ENCODE data around the gene CHADL. TPM values are rescaled to one million over a fixed set of nuclear protein-coding genes. Genes with fewer than 3 reads are reported as not detected.
"Not testable (repeated sequence)": the region's sequence is repeated elsewhere in the genome, so short reads cannot be mapped to it uniquely, and the experiment has no call there.

Gene CHADL
- total RNA-seq, 1 donor, result 1.1 TPM

- H3K36me3 ChIP-seq (ENCODE audit: insufficient read depth, low read length), result no peaks in the 10 kb centered on the region
- no peak overlapping the region for H3K4me2 ChIP-seq (ENCODE audit: insufficient read depth, low read length)
- DNase-seq (ENCODE audit: insufficient read length, low spot score, missing footprints), result no peak
- no peaks in the 10 kb centered on the region for H3K4me1 ChIP-seq (ENCODE audit: insufficient read depth, low read length)
- H3K79me2 ChIP-seq (ENCODE audit: insufficient read depth, low read length), result no peaks in the 10 kb centered on the region
- H3K9me3 ChIP-seq (ENCODE audit: low read depth, low read length), result no peaks in the 10 kb centered on the region
- no peak overlapping the region for H3K27ac ChIP-seq (ENCODE audit: low read depth, low read length)
- H2AFZ ChIP-seq (ENCODE audit: low read length), result no peak overlapping the region
- no peaks in the 10 kb centered on the region for H4K20me1 ChIP-seq (ENCODE audit: insufficient read depth, low read length)
- H3K4me3 ChIP-seq (ENCODE audit: insufficient read depth, low read length), result no peak overlapping the region
- H3K27me3 ChIP-seq (ENCODE audit: insufficient read depth, low read length), result no peaks in the 10 kb centered on the region
- TF ChIP-seq CTCF (IDR thresholded peaks at IDR 0.05; ENCODE audit: extremely low read depth, low read depth, low read length), result no peak
These were observed 49.3 kb downstream of the CHADL start for GRCh38 chr22:41191467-41191866.

DNA sequence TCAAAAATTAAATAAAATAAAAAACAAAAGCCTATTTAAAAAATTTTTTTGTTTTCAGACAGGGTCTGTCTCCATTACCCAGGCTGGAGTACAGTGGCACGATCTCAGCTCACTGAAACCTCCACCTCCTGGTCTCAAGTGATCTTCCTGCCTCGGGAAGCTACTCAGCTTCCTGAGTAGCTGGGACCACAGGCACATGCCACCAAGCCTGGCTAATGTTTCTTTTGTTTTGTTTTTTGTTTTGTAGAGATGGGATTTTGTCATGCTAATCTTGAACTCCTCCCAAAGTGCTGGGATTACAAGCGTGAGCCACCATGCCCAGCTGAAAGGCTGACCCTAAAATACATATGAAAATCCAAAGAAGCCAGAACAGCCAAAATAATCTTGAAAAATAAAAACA lies 56.1 kb downstream of the CHADL start:
- H2AFZ ChIP-seq (ENCODE audit: low read length), result no peak overlapping the region
- H3K9me3 ChIP-seq (ENCODE audit: low read depth, low read length), result no peaks in the 10 kb centered on the region
- no peak overlapping the region for H3K27ac ChIP-seq (ENCODE audit: low read depth, low read length)
- no peaks in the 10 kb centered on the region for H3K27me3 ChIP-seq (ENCODE audit: insufficient read depth, low read length)
- H3K4me1 ChIP-seq (ENCODE audit: insufficient read depth, low read length), result peaks cover 11% of the 10 kb centered on the region
- no peak for TF ChIP-seq CTCF (IDR thresholded peaks at IDR 0.05; ENCODE audit: extremely low read depth, low read depth, low read length)
- H4K20me1 ChIP-seq (ENCODE audit: insufficient read depth, low read length), result peaks cover 3% of the 10 kb centered on the region
- no peak overlapping the region for H3K4me2 ChIP-seq (ENCODE audit: insufficient read depth, low read length)
- H3K79me2 ChIP-seq (ENCODE audit: insufficient read depth, low read length), result no peaks in the 10 kb centered on the region
- H3K4me3 ChIP-seq (ENCODE audit: insufficient read depth, low read length), result no peak overlapping the region
- H3K36me3 ChIP-seq (ENCODE audit: insufficient read depth, low read length), result no peaks in the 10 kb centered on the region
- no peak for DNase-seq (ENCODE audit: insufficient read length, low spot score, missing footprints)

GRCh38 chr22:41181349-41182241 lies 59.1 kb downstream of the CHADL start:
- Histone ChIP-seq H3K27ac (ENCODE audit: low read depth, low read length) (no peak overlapping the region), H3K9me3 (ENCODE audit: low read depth, low read length) (no peaks in the 10 kb centered on the region), H4K20me1 (ENCODE audit: insufficient read depth, low read length) (peaks cover 7% of the 10 kb centered on the region), H3K27me3 (ENCODE audit: insufficient read depth, low read length) (no peaks in the 10 kb centered on the region), H3K36me3 (ENCODE audit: insufficient read depth, low read length) (peaks cover 25% of the 10 kb centered on the region), H3K4me2 (ENCODE audit: insufficient read depth, low read length) (peak overlapping the region; percentile 15), H3K79me2 (ENCODE audit: insufficient read depth, low read length) (no peaks in the 10 kb centered on the region), H2AFZ (ENCODE audit: low read length) (no peak overlapping the region), H3K4me1 (ENCODE audit: insufficient read depth, low read length) (peaks cover 11% of the 10 kb centered on the region), H3K4me3 (ENCODE audit: insufficient read depth, low read length) (no peak overlapping the region)
- DNase-seq (ENCODE audit: insufficient read length, low spot score, missing footprints), result peak; percentile 89
- no peak for TF ChIP-seq CTCF (IDR thresholded peaks at IDR 0.05; ENCODE audit: extremely low read depth, low read depth, low read length)

- no peaks in the 10 kb centered on the region for H3K79me2 ChIP-seq (ENCODE audit: insufficient read depth, low read length)
- peaks cover 11% of the 10 kb centered on the region for H4K20me1 ChIP-seq (ENCODE audit: insufficient read depth, low read length)
- H3K27me3 ChIP-seq (ENCODE audit: insufficient read depth, low read length), result no peaks in the 10 kb centered on the region
- no peaks in the 10 kb centered on the region for H3K9me3 ChIP-seq (ENCODE audit: low read depth, low read length)
- H3K4me1 ChIP-seq (ENCODE audit: insufficient read depth, low read length), result peaks cover 11% of the 10 kb centered on the region
- TF ChIP-seq CTCF (IDR thresholded peaks at IDR 0.05; ENCODE audit: extremely low read depth, low read depth, low read length), result no peak
- no peak overlapping the region for H3K4me2 ChIP-seq (ENCODE audit: insufficient read depth, low read length)
- H3K4me3 ChIP-seq (ENCODE audit: insufficient read depth, low read length), result no peak overlapping the region
- DNase-seq (ENCODE audit: insufficient read length, low spot score, missing footprints), result no peak
- no peak overlapping the region for H2AFZ ChIP-seq (ENCODE audit: low read length)
- H3K27ac ChIP-seq (ENCODE audit: low read depth, low read length), result no peak overlapping the region
- peaks cover 32% of the 10 kb centered on the region for H3K36me3 ChIP-seq (ENCODE audit: insufficient read depth, low read length)
These were observed 59.8 kb downstream of the CHADL start for GRCh38 chr22:41180926-41181325.

DNA sequence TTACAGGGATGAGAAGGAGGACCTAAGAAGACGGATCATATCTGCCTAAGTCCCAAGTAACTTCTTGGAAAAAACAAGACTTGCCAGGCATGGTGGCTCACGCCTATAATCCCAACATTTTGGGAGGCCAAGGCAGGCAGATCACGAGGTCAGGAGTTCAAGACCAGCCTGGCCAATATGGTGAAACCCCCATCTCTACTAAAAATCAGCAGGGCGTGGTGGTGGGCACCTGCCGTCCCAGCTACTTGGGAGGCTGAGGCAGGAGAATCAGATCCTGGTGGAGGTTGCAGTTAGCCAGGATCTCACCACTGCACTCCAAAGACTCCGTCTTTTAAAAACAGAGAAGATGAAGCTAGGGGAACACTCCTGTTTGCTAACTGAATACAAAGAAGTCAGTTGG lies 60.4 kb downstream of the CHADL start:
- peaks cover 11% of the 10 kb centered on the region for H4K20me1 ChIP-seq (ENCODE audit: insufficient read depth, low read length)
- H3K27me3 ChIP-seq (ENCODE audit: insufficient read depth, low read length); H2AFZ ChIP-seq (ENCODE audit: low read length); H3K9me3 ChIP-seq (ENCODE audit: low read depth, low read length); H3K79me2 ChIP-seq (ENCODE audit: insufficient read depth, low read length); DNase-seq (ENCODE audit: insufficient read length, low spot score, missing footprints); H3K27ac ChIP-seq (ENCODE audit: low read depth, low read length); H3K4me3 ChIP-seq (ENCODE audit: insufficient read depth, low read length); H3K4me2 ChIP-seq (ENCODE audit: insufficient read depth, low read length): not testable (repeated sequence)
- peaks cover 11% of the 10 kb centered on the region for H3K4me1 ChIP-seq (ENCODE audit: insufficient read depth, low read length)
- H3K36me3 ChIP-seq (ENCODE audit: insufficient read depth, low read length), result peaks cover 37% of the 10 kb centered on the region
